K562 (cell line): ENCODE results near the gene ZNF629. TPM values are rescaled to one million over a fixed set of nuclear protein-coding genes. Genes with fewer than 3 reads are reported as not detected.

Experiments
- ATF1 ChIP-seq, 2 experiments: fragments of 450-650 bp in 1 of 2; IDR thresholded peaks; 2 replicates each; pipeline ENCODE4 v1.6.1; 2016; ENCODE audit warnings: missing compliant biosample characterization in 1 of 2, missing genetic modification characterization in 1 of 2
- CC2D1A ChIP-seq: fragments of 450-650 bp; IDR thresholded peaks from 2 replicates; pipeline ENCODE4 v1.6.1; 2017; ENCODE audit warnings: mild to moderate bottlenecking
- CCNT2 ChIP-seq: IDR thresholded peaks from 2 replicates; pipeline ENCODE4 v1.6.1; 2011; ENCODE audit warnings: borderline replicate concordance, low read depth, mild to moderate bottlenecking, moderate library complexity, mixed read lengths, low read length; ENCODE audit not compliant: insufficient read length; ENCODE audit errors: extremely low read depth
- CEBPZ ChIP-seq: fragments of 150-350 bp; IDR thresholded peaks from 2 replicates; pipeline ENCODE4 v1.6.1; 2014; ENCODE audit warnings: low read depth, mild to moderate bottlenecking, low read length, borderline replicate concordance
- CREB1 ChIP-seq, 2 experiments: sonication (generic) in 1 of 2; formaldehyde crosslinking in 1 of 2; IDR thresholded peaks; 2 replicates each; pipeline versions ENCODE4 v1.6.1 to v1.8.0; 2012 to 2022; ENCODE audit warnings: inconsistent platforms in 1 of 2, mild to moderate bottlenecking in 1 of 2, missing genetic modification reagents in 1 of 2, moderate library complexity in 1 of 2
- CXXC5 ChIP-seq: fragments of 250-450 bp; sonication (Bioruptor Pico); IDR thresholded peaks from 2 replicates; pipeline ENCODE4 v1.8.0; 2022; ENCODE audit warnings: inconsistent platforms, mild to moderate bottlenecking, moderate library complexity
- E2F8 ChIP-seq: fragments of 450-650 bp; IDR thresholded peaks from 2 replicates; pipeline ENCODE4 v1.7.1; 2018; ENCODE audit warnings: mild to moderate bottlenecking, low read depth; ENCODE audit not compliant: partially characterized antibody
- NFRKB ChIP-seq: fragments of 450-650 bp; IDR thresholded peaks from 2 replicates; pipeline ENCODE4 v1.6.1; 2016; ENCODE audit warnings: low read depth
- NONO ChIP-seq, 2 experiments: fragments of 200-400 bp in 1 of 2; fragments of 450-650 bp in 1 of 2; formaldehyde crosslinking in 1 of 2; IDR thresholded peaks; 2 replicates each; pipeline ENCODE4 v1.6.1; 2017; ENCODE audit warnings: low read depth in 2 of 2, mild to moderate bottlenecking in 2 of 2, moderate library complexity in 2 of 2, low read length in 1 of 2
- POLR2B ChIP-seq: fragments of 450-650 bp; IDR thresholded peaks from 2 replicates; pipeline ENCODE4 v1.6.1; 2018; ENCODE audit warnings: low read depth; ENCODE audit not compliant: partially characterized antibody
- POLR2G ChIP-seq: fragments of 200-400 bp; formaldehyde crosslinking; IDR thresholded peaks from 2 replicates; pipeline ENCODE4 v1.6.1; 2017; ENCODE audit warnings: low read depth, mild to moderate bottlenecking, antibody characterized with exemption, low read length, moderate library complexity
- PTBP1 ChIP-seq: fragments of 200-400 bp; formaldehyde crosslinking; IDR thresholded peaks from 2 replicates; pipeline ENCODE4 v1.6.1; 2017; ENCODE audit warnings: low read depth, low read length
- SIN3B ChIP-seq: fragments of 450-650 bp; IDR thresholded peaks from 2 replicates; pipeline ENCODE4 v1.6.1; 2017; ENCODE audit warnings: low read depth, mild to moderate bottlenecking, moderate library complexity
- SP1 ChIP-seq: sonication (generic); formaldehyde crosslinking; IDR thresholded peaks from 2 replicates; pipeline ENCODE4 v1.8.1; 2022; ENCODE audit warnings: mild to moderate bottlenecking, missing genetic modification reagents
- ZBTB17 ChIP-seq: fragments of 450-650 bp; formaldehyde crosslinking; IDR thresholded peaks from 2 replicates; pipeline ENCODE4 v1.4.0; 2020; ENCODE audit warnings: mild to moderate bottlenecking
- ZNF395 ChIP-seq: fragments of 200-800 bp; sonication (Bioruptor generic); IDR thresholded peaks from 2 replicates; pipeline ENCODE4 v1.6.1; 2017; ENCODE audit warnings: missing genetic modification characterization, missing compliant biosample characterization
- polyA plus RNA-seq, 8 experiments: library from polyadenylated mRNA; depleted of rRNA in 4 of 8; stranded (reverse) in 5 of 8; unstranded in 3 of 8; fragments of >200 nt; fragmentation: Nextera tagmentation in 2 of 8; fragmentation: Illumina TruSeq in 1 of 8; extraction: Ambion mirVana in 2 of 8; extraction: Trizol in 1 of 8; gene quantifications; 2 replicates each; pipeline versions ENCODE4 v1.2.1 to v1.2.3, GENCODE V29; 2011 to 2014; ENCODE audit warnings: inconsistent platforms in 1 of 8, missing spikeins in 1 of 8
- total RNA-seq, 7 experiments: library from RNA; depleted of rRNA in 6 of 7; stranded (reverse); fragments of >200 nt in 6 of 7; fragmentation: Illumina TruSeq in 2 of 7; extraction: Trizol in 2 of 7; gene quantifications; 2 replicates each; pipeline versions ENCODE4 v1.2.1 to v1.2.3, GENCODE V29; 2011 to 2021; ENCODE audit warnings: low replicate concordance in 1 of 7

Gene ZNF629
- total and polyA plus RNA-seq, 9 of the 15 experiments (the other 6 are each of a cell fraction or from before 2014, with no cell fraction given): 0.44 to 18.8 (median 7.4) TPM

GRCh38 chr16:30761928-30762902, 24.8 kb downstream of the ZNF629 start, which contains the start of the genes CFAP119 and RNF40 (continued):
- TF ChIP-seq E2F8 (peak; percentile 78), ATF1 (CRISPR knock-in tag; IDR thresholded peaks at IDR 0.05) (peak; percentile 58; the same call in 1 of the 2 replicates), ATF1 (tag; IDR thresholded peaks at IDR 0.05) (peak; percentile 97), SIN3B (peak; percentile 92), NONO (IDR thresholded peaks at IDR 0.05; ENCODE audit: low read depth in 2 of 2, low read length in 1 of 2) (peak in 1 of 2 experiments; percentile 11; a peak in 1 of 4 replicates), PTBP1 (no peak), POLR2G (peak; percentile 85), POLR2B (peak; percentile 68), ZNF395 (CRISPR knock-in tag) (0 out of 2 replicates have a peak, but pooled peaks have one; percentile 33), SP1 (CRISPR knock-in tag) (peak; percentile 51), CC2D1A (peak; percentile 85; the same call in 1 of the 2 replicates), CEBPZ (no peak), CXXC5 (CRISPR knock-in tag) (peak; percentile 79), NFRKB (peak; percentile 65; the same call in 1 of the 2 replicates), CCNT2 (peak; percentile 44), ZBTB17 (CRISPR knock-in tag) (peak; percentile 55; the same call in 1 of the 2 replicates), CREB1 (IDR thresholded peaks at IDR 0.05) (peak; percentile 90), CREB1 (CRISPR knock-in tag; IDR thresholded peaks at IDR 0.05) (peak; percentile 89)
